Stimulated activated naive B cell treated with anti-CD40 and anti-IgM and Interleukin-4, amounts not matched to agents 10 μg/mL and 1 μg/mL and 100 μg/mL, for 72 hours (primary cell): Measurements from ENCODE around the gene DCLK1.

Source experiments
- ATAC-seq, 2 donors: fragments of 150-1000 bp; cut with Tn5 transposase; replicated peaks; 2 replicates each; pipeline ENCODE4 v1.10.0; 2021; ENCODE audit warnings: moderate library complexity in 1 of 2
- DNase-seq: peaks from one replicate; pipeline ENCODE4 v3.0.0; 2021
- H3K27ac Mint-ChIP-seq: one replicate; pipeline ENCODE4 v1.8.0; 2022; ENCODE audit warnings: mild to moderate bottlenecking, mixed read lengths
- H3K27me3 Mint-ChIP-seq, 2 donors: one replicate each; pipeline ENCODE4 v1.8.0; 2022; ENCODE audit warnings: mixed read lengths in 2 of 2
- H3K36me3 Mint-ChIP-seq, 2 donors: one replicate each; pipeline ENCODE4 v1.8.0; 2022; ENCODE audit warnings: mixed read lengths in 2 of 2, mild to moderate bottlenecking in 1 of 2
- H3K4me1 Mint-ChIP-seq, 2 donors: one replicate each; pipeline ENCODE4 v1.8.0; 2022; ENCODE audit warnings: mixed read lengths in 2 of 2, mild to moderate bottlenecking in 1 of 2
- H3K4me3 Mint-ChIP-seq, 2 donors: one replicate each; pipeline ENCODE4 v1.8.0; 2022; ENCODE audit warnings: mild to moderate bottlenecking in 2 of 2, mixed read lengths in 2 of 2, moderate library complexity in 1 of 2
- H3K9me3 Mint-ChIP-seq, 2 donors: one replicate each; pipeline ENCODE4 v1.8.0; 2022; ENCODE audit warnings: mixed read lengths in 2 of 2, mild to moderate bottlenecking in 1 of 2

Gene DCLK1

GRCh38 chr13:36061054-36061453, 70.1 kb downstream of the DCLK1 start:
- H3K4me3 Mint-ChIP-seq = no peak overlapping the region
- no peaks in the 10 kb centered on the region for H3K36me3 Mint-ChIP-seq
- no peaks in the 10 kb centered on the region for H3K4me1 Mint-ChIP-seq
- H3K27me3 Mint-ChIP-seq = no peaks in the 10 kb centered on the region
- ATAC-seq = no peak
- peaks cover 0 to 3% of the 10 kb centered on the region in 2 donors for H3K9me3 Mint-ChIP-seq
- H3K27ac Mint-ChIP-seq = no peak overlapping the region
- no peak for DNase-seq

GRCh38 chr13:36059321-36059720, 71.9 kb downstream of the DCLK1 start:
- no peak for ATAC-seq
- Mint-ChIP-seq H3K27ac (no peak overlapping the region), H3K4me1 (no peaks in the 10 kb centered on the region), H3K4me3 (no peak overlapping the region), H3K27me3 (no peaks in the 10 kb centered on the region), H3K36me3 (no peaks in the 10 kb centered on the region), H3K9me3 (peaks cover 1 to 3% of the 10 kb centered on the region in 2 donors)
- DNase-seq = no peak

- H3K4me3 Mint-ChIP-seq = no peak overlapping the region
- no peaks in the 10 kb centered on the region for H3K36me3 Mint-ChIP-seq
- peaks cover 3 to 4% of the 10 kb centered on the region in 2 donors for H3K9me3 Mint-ChIP-seq
- ATAC-seq (no peak), DNase-seq (no peak)
- H3K27ac Mint-ChIP-seq = no peak overlapping the region
- H3K4me1 Mint-ChIP-seq = no peaks in the 10 kb centered on the region
- H3K27me3 Mint-ChIP-seq = no peaks in the 10 kb centered on the region
Measured at GRCh38 chr13:36058116-36058515, 73.1 kb downstream of the DCLK1 start.

GRCh38 chr13:36057547-36057946, 73.6 kb downstream of the DCLK1 start:
- Mint-ChIP-seq H3K4me1 (no peaks in the 10 kb centered on the region), H3K9me3 (peaks cover 3 to 4% of the 10 kb centered on the region in 2 donors), H3K27me3 (peaks cover 0 to 1% of the 10 kb centered on the region in 2 donors), H3K4me3 (no peak overlapping the region), H3K36me3 (no peaks in the 10 kb centered on the region), H3K27ac (no peak overlapping the region)
- DNase-seq (no peak), ATAC-seq (no peak)

GRCh38 chr13:36057041-36057440, 74.1 kb downstream of the DCLK1 start:
- Mint-ChIP-seq H3K36me3 (no peaks in the 10 kb centered on the region), H3K4me3 (no peak overlapping the region), H3K4me1 (no peaks in the 10 kb centered on the region), H3K27me3 (peaks cover 0 to 3% of the 10 kb centered on the region in 2 donors), H3K27ac (no peak overlapping the region), H3K9me3 (peaks cover 3 to 4% of the 10 kb centered on the region in 2 donors)
- ATAC-seq = no peak
- no peak for DNase-seq

GRCh38 chr13:36055366-36055765, 75.8 kb downstream of the DCLK1 start:
- H3K4me3 Mint-ChIP-seq = no peak overlapping the region
- ATAC-seq = no peak
- no peak overlapping the region for H3K27ac Mint-ChIP-seq
- H3K27me3 Mint-ChIP-seq = peaks cover 0 to 3% of the 10 kb centered on the region in 2 donors
- peaks cover 0 to 4% of the 10 kb centered on the region in 2 donors for H3K9me3 Mint-ChIP-seq
- DNase-seq = no peak
- no peaks in the 10 kb centered on the region for H3K36me3 Mint-ChIP-seq
- no peaks in the 10 kb centered on the region for H3K4me1 Mint-ChIP-seq

GRCh38 chr13:36054041-36054440, 77.1 kb downstream of the DCLK1 start:
- DNase-seq (no peak), ATAC-seq (no peak)
- peaks cover 0 to 4% of the 10 kb centered on the region in 2 donors for H3K9me3 Mint-ChIP-seq
- H3K36me3 Mint-ChIP-seq = no peaks in the 10 kb centered on the region
- peaks cover 0 to 3% of the 10 kb centered on the region in 2 donors for H3K27me3 Mint-ChIP-seq
- H3K4me1 Mint-ChIP-seq = no peaks in the 10 kb centered on the region
- H3K4me3 Mint-ChIP-seq = no peak overlapping the region
- H3K27ac Mint-ChIP-seq = no peak overlapping the region

- no peaks in the 10 kb centered on the region for H3K4me1 Mint-ChIP-seq
- H3K4me3 Mint-ChIP-seq = no peak overlapping the region
- H3K27ac Mint-ChIP-seq = no peak overlapping the region
- no peaks in the 10 kb centered on the region for H3K36me3 Mint-ChIP-seq
- ATAC-seq = no peak
- H3K9me3 Mint-ChIP-seq = peaks cover 0 to 6% of the 10 kb centered on the region in 2 donors
- H3K27me3 Mint-ChIP-seq = peaks cover 0 to 3% of the 10 kb centered on the region in 2 donors
- DNase-seq = no peak
Measured at GRCh38 chr13:36051082-36051481, 80.1 kb downstream of the DCLK1 start.

- DNase-seq (no peak), ATAC-seq (no peak)
- Mint-ChIP-seq H3K27me3 (no peaks in the 10 kb centered on the region), H3K36me3 (no peaks in the 10 kb centered on the region), H3K4me1 (no peaks in the 10 kb centered on the region), H3K27ac (no peak overlapping the region), H3K4me3 (no peak overlapping the region), H3K9me3 (peaks cover 0 to 2% of the 10 kb centered on the region in 2 donors)
Measured at GRCh38 chr13:36046672-36047071, 84.5 kb downstream of the DCLK1 start.

- no peak for ATAC-seq
- no peak for DNase-seq
- H3K9me3 Mint-ChIP-seq = peaks cover 0 to 2% of the 10 kb centered on the region in 2 donors
- no peak overlapping the region for H3K27ac Mint-ChIP-seq
- no peaks in the 10 kb centered on the region for H3K27me3 Mint-ChIP-seq
- no peak overlapping the region for H3K4me3 Mint-ChIP-seq
- no peaks in the 10 kb centered on the region for H3K36me3 Mint-ChIP-seq
- H3K4me1 Mint-ChIP-seq = no peaks in the 10 kb centered on the region
Measured at GRCh38 chr13:36038785-36039555, 92.2 kb downstream of the DCLK1 start.

- H3K27ac Mint-ChIP-seq = no peak overlapping the region
- H3K36me3 Mint-ChIP-seq = no peaks in the 10 kb centered on the region
- peaks cover 0 to 4% of the 10 kb centered on the region in 2 donors for H3K9me3 Mint-ChIP-seq
- DNase-seq (no peak), ATAC-seq (no peak)
- H3K4me3 Mint-ChIP-seq = no peak overlapping the region
- H3K4me1 Mint-ChIP-seq = no peaks in the 10 kb centered on the region
- no peaks in the 10 kb centered on the region for H3K27me3 Mint-ChIP-seq
Measured at GRCh38 chr13:36033035-36033434, 98.1 kb downstream of the DCLK1 start.

- H3K4me1 Mint-ChIP-seq = no peaks in the 10 kb centered on the region
- H3K27me3 Mint-ChIP-seq = no peaks in the 10 kb centered on the region
- ATAC-seq (no peak), DNase-seq (no peak)
- H3K36me3 Mint-ChIP-seq = no peaks in the 10 kb centered on the region
- no peak overlapping the region for H3K27ac Mint-ChIP-seq
- H3K4me3 Mint-ChIP-seq = no peak overlapping the region
- H3K9me3 Mint-ChIP-seq = peaks cover 0 to 2% of the 10 kb centered on the region in 2 donors
Measured at GRCh38 chr13:36031490-36031889, 99.7 kb downstream of the DCLK1 start.

GRCh38 chr13:36030670-36031331, 100.4 kb downstream of the DCLK1 start:
- Mint-ChIP-seq H3K4me1 (no peaks in the 10 kb centered on the region), H3K9me3 (peaks cover 0 to 2% of the 10 kb centered on the region in 2 donors), H3K36me3 (no peaks in the 10 kb centered on the region), H3K27me3 (no peaks in the 10 kb centered on the region), H3K4me3 (no peak overlapping the region), H3K27ac (no peak overlapping the region)
- ATAC-seq = no peak
- DNase-seq = no peak

- ATAC-seq (no peak), DNase-seq (no peak)
- Mint-ChIP-seq H3K27me3 (no peaks in the 10 kb centered on the region), H3K4me1 (no peaks in the 10 kb centered on the region), H3K4me3 (no peak overlapping the region), H3K9me3 (peaks cover 0 to 2% of the 10 kb centered on the region in 2 donors), H3K36me3 (no peaks in the 10 kb centered on the region), H3K27ac (no peak overlapping the region)
Measured at GRCh38 chr13:36029166-36029565, 102.0 kb downstream of the DCLK1 start.
